Endothelial cell of umbilical vein (primary cell): ENCODE data around the gene GLP1R. TPM values are rescaled to one million over a fixed set of nuclear protein-coding genes. Genes with fewer than 3 reads are reported as not detected.

Experiments used
- Bru-seq: library from RNA; stranded (reverse); fragments of 400-500 nt; gene quantifications from one replicate; lab custom pipeline; 2021; lab: Mats Ljungman, UMichigan
- BruChase-seq, 2 experiments: library from RNA; stranded (reverse); fragments of 400-500 nt; gene quantifications; one replicate each; lab custom pipeline; 2021; lab: Mats Ljungman, UMichigan
- BruUV-seq: library from RNA; stranded (reverse); fragments of 400-500 nt; replicated peaks from 2 replicates; lab custom pipeline; 2021; lab: Mats Ljungman, UMichigan
- CTCF ChIA-PET: fragments of 300-600, 350-600 bp; sonication (Branson Sonifier 250); formaldehyde crosslinking; loops from one replicate; lab custom pipeline; 2021; ENCODE audit warnings: antibody characterized with exemption, inconsistent platforms; lab: Charles Lee
- POLR2A ChIA-PET: fragments of 300-600, 350-600 bp; sonication (Branson Sonifier 250); formaldehyde crosslinking; loops from one replicate; lab custom pipeline; 2021; ENCODE audit warnings: antibody characterized with exemption, inconsistent platforms; lab: Charles Lee
- DNase-seq: peaks from one replicate; pipeline ENCODE4 v3.0.0-alpha.2; 2011; ENCODE audit warnings: low read depth, low spot score
- FAIRE-seq: peaks from 2 replicates; lab custom pipeline; 2011; peaks lifted over from hg19 to GRCh38; lab: Jason Lieb, UNC
- H2AFZ ChIP-seq: 2 replicates; pipeline ENCODE4 v1.6.0; 2012; ENCODE audit warnings: low read depth, low read length, control low read depth, inconsistent platforms
- H3K27ac ChIP-seq: 2 replicates; pipeline ENCODE4 v1.5.1; 2011; ENCODE audit warnings: low read depth, mild to moderate bottlenecking, control low read depth, low read length, moderate library complexity; ENCODE audit not compliant: insufficient read depth
- H3K27me3 ChIP-seq, 2 experiments: 2 replicates each; pipeline versions ENCODE4 v1.6.0 to v1.6.1; 2011; ENCODE audit warnings: low read length in 2 of 2, mixed read lengths in 1 of 2; ENCODE audit not compliant: control insufficient read depth in 2 of 2, insufficient read depth in 2 of 2
- H3K36me3 ChIP-seq, 2 experiments: 2 replicates in 1 of 2; 3 replicates in 1 of 2; pipeline ENCODE4 v1.5.1; 2011; ENCODE audit warnings: low read length in 2 of 2, mild to moderate bottlenecking in 1 of 2, moderate library complexity in 1 of 2; ENCODE audit not compliant: control insufficient read depth in 2 of 2, insufficient read depth in 2 of 2; ENCODE audit errors: extremely low read depth in 1 of 2
- H3K4me1 ChIP-seq: 3 replicates; pipeline ENCODE4 v1.5.1; 2011; ENCODE audit warnings: mild to moderate bottlenecking, low read length; ENCODE audit not compliant: control insufficient read depth, insufficient read depth; ENCODE audit errors: extremely low read depth
- H3K4me2 ChIP-seq: 2 replicates; pipeline ENCODE4 v1.6.1; 2011; ENCODE audit warnings: low read length, control low read depth, mixed read lengths; ENCODE audit not compliant: insufficient read depth
- H3K4me3 ChIP-seq, 3 experiments: fragments of 200-600 bp in 1 of 3; sonication (generic), shearing (Covaris generic) in 1 of 3; replicated peaks in 1 of 3; 2 replicates each; pipeline ENCODE4 v1.5.1; 2011 to 2016; ENCODE audit warnings: control low read depth in 3 of 3, low read length in 3 of 3, mild to moderate bottlenecking in 2 of 3, inconsistent platforms in 1 of 3, low read depth in 1 of 3, moderate library complexity in 1 of 3; ENCODE audit not compliant: insufficient read depth in 1 of 3
- H3K79me2 ChIP-seq: 2 replicates; pipeline ENCODE4 v1.6.0; 2012; ENCODE audit warnings: low read length, inconsistent platforms; ENCODE audit not compliant: control insufficient read depth, insufficient read depth
- H3K9ac ChIP-seq: replicated peaks from 2 replicates; pipeline ENCODE3; 2011; ENCODE audit warnings: low read length, control low read depth; ENCODE audit not compliant: insufficient read depth; ENCODE audit errors: extremely low read depth
- H3K9me1 ChIP-seq: replicated peaks from 3 replicates; pipeline ENCODE4 v1.6.0; 2011; ENCODE audit warnings: mild to moderate bottlenecking, low read length; ENCODE audit not compliant: control insufficient read depth, insufficient read depth; ENCODE audit errors: extremely low read depth
- H3K9me3 ChIP-seq: replicated peaks from 2 replicates; pipeline ENCODE4 v1.5.1; 2012; ENCODE audit warnings: low read length, inconsistent platforms; ENCODE audit not compliant: control insufficient read depth, insufficient read depth
- H4K20me1 ChIP-seq: replicated peaks from 2 replicates; pipeline ENCODE3; 2011; ENCODE audit warnings: mild to moderate bottlenecking, low read length; ENCODE audit not compliant: control insufficient read depth, insufficient read depth; ENCODE audit errors: extremely low read depth
- EZH2 ChIP-seq: IDR thresholded peaks from 2 replicates; pipeline ENCODE4 v1.6.1; 2012; ENCODE audit warnings: borderline replicate concordance, low read depth, mild to moderate bottlenecking, moderate library complexity, low read length, inconsistent platforms; ENCODE audit not compliant: severe bottlenecking
- GATA2 ChIP-seq: IDR thresholded peaks from 2 replicates; pipeline ENCODE4 v1.7.0; 2011; ENCODE audit warnings: low read depth, mild to moderate bottlenecking, moderate library complexity, mixed read lengths, low read length; ENCODE audit not compliant: insufficient read length, insufficient read depth
- JUN ChIP-seq: IDR thresholded peaks from 2 replicates; pipeline ENCODE4 v1.6.1; 2011; ENCODE audit warnings: borderline replicate concordance, low read depth; ENCODE audit not compliant: insufficient read length, insufficient read depth
- POLR2A ChIP-seq: IDR thresholded peaks from 2 replicates; pipeline ENCODE4 v1.6.1; 2012; ENCODE audit warnings: low read depth, mild to moderate bottlenecking, control low read depth, low read length
- dilution Hi-C: fragments of 300-500 bp; cut with MboI; formaldehyde crosslinking; loops from one replicate; pipeline ENCODE4 v1.15.0; 2019; ENCODE audit warnings: low sequenced_read_pairs; ENCODE audit not compliant: extremely low pct_ligation_motif_present
- intact Hi-C: fragments of 100-400 bp; cut with micrococcal nuclease; formaldehyde crosslinking; loops from one replicate; pipeline ENCODE4 v1.10.0; 2022
- long read RNA-seq: library from polyadenylated mRNA; stranded (forward); transcript quantifications from one replicate; pipeline ENCODE4 v2.0.0, GENCODE V29; 2021
- polyA minus RNA-seq, 3 experiments: library from RNA; depleted of rRNA, polyadenylated mRNA; stranded (reverse); fragments of >200 nt; gene quantifications; 1 replicate in 1 of 3; 2 replicates in 2 of 3; pipeline ENCODE4 v1.2.3, GENCODE V29; 2011
- polyA plus RNA-seq, 4 experiments: library from polyadenylated mRNA; depleted of rRNA in 3 of 4; stranded (reverse) in 3 of 4; unstranded in 1 of 4; fragments of >200 nt; gene quantifications; 2 replicates each; pipeline versions ENCODE4 v1.2.1 to v1.2.3, GENCODE V29; 2011 to 2012; ENCODE audit warnings: missing spikeins in 1 of 4
- total RNA-seq: library from RNA; stranded (reverse); gene quantifications from 2 replicates; pipeline ENCODE4 v1.2.3, GENCODE V29; 2021
- TF ChIP-seq, protein P1 (sequence below), 2 donors: IDR thresholded peaks; 1 replicate in 1 of 2; 2 replicates in 1 of 2; pipeline ENCODE4 v1.5.1; 2011; ENCODE audit warnings: low read length in 2 of 2, mild to moderate bottlenecking in 2 of 2, moderate library complexity in 2 of 2, control low read depth in 1 of 2, inconsistent platforms in 1 of 2, low read depth in 1 of 2; ENCODE audit not compliant: insufficient read depth in 1 of 2; ENCODE audit errors: extremely low read depth in 1 of 2

The GLP1R gene
- total RNA-seq, result not detected in 2 replicates
- not detected in 2 replicates for polyA plus RNA-seq
- not detected in 2 replicates for polyA plus RNA-seq (2011; cell fraction: cytosol; rRNA removed)
- not detected in 2 replicates for polyA plus RNA-seq (2011; cell fraction: nucleus; rRNA removed)
- not detected in 2 replicates for polyA plus RNA-seq (2012)
- not detected in 2 replicates for polyA minus RNA-seq
- polyA minus RNA-seq (2011; cell fraction: cytosol; rRNA and poly(A)+ RNA removed), result not detected
- not detected in 2 replicates for polyA minus RNA-seq (2011; cell fraction: nucleus; rRNA and poly(A)+ RNA removed)
- Bru-seq, nascent RNA, result not detected
- not detected for BruChase-seq, experiment 1, labeled RNA remaining after a 6-hour chase
- not detected for BruChase-seq, experiment 2, labeled RNA remaining after a 2-hour chase
- long read RNA-seq, result 0 reads

DNA sequence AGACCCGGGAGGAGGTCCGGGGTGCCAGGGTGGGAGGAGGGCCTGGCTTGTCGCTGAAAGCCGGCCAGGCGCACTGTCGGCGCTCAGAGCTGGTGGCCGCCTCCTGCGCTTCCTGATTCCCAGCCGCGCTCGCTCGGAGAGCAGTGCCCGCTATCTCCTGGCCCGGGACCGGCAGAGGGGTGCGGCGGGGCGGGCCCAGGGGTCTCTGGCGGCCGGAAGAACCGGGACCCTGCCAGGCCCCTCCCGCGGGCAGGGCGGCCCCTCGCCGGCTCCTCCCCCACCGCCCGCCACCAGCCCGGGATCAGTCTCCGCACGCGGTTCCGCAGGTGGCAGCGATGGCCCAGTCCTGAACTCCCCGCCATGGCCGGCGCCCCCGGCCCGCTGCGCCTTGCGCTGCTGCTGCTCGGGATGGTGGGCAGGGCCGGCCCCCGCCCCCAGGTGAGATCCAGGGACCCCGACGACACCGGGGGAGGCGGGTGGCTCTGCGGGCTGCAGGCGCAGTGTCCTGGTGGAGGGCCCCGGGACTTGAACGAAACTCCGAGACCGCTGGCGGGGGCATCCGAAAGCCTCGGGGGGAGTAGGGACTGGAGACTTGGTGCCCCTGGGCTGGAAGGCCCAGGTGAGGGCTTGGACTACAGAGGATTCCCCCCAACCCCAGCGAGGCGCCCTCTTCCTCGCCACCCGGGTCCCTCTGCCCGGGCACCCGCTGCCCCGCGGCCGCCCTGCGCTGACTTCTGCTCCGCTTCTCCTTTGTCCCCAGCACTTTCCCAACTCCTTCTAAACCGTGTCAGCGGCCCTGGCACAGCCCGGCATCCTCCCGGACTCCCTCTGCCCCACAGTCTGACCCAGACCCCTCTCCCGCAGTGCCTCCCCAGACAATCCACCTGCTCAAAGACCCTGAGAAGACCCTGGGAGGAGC is at the start of gene GLP1R:
GLP1R (plus strand) TSS at position 301 of the 919 bp plus-strand sequence; CDS start at position 361, 60 bp downstream.
- POLR2A ChIA-PET, result no interaction called here

More for the DNA sequence above, at the start of gene GLP1R:
- dilution Hi-C loops, result no loop called here
- no peaks in the 10 kb centered on the region for H3K36me3 ChIP-seq
- no peak within 1 kb of the TSS for H3K4me3 ChIP-seq
- H4K20me1 ChIP-seq, result no peaks in the 10 kb centered on the region
- no peaks in the 10 kb centered on the region for H3K9me1 ChIP-seq
- no peak within 1 kb of the TSS for H3K27ac ChIP-seq
- H3K9ac ChIP-seq, result no peak within 1 kb of the TSS
- intact Hi-C loops, result no loop called here
- DNase-seq, result no peak
- H3K79me2 ChIP-seq, result no peaks in the 10 kb centered on the region
- no peak within 1 kb of the TSS for H2AFZ ChIP-seq
- H3K4me1 ChIP-seq, result no peaks in the 10 kb centered on the region
- peaks cover 27 to 30% of the 10 kb centered on the region in 2 experiments for H3K27me3 ChIP-seq
- CTCF ChIA-PET, result no interaction called here
- no peak for FAIRE-seq
- H3K9me3 ChIP-seq, result no peaks in the 10 kb centered on the region
- BruUV-seq, result no TSS peak
- TF ChIP-seq, protein P1, sequence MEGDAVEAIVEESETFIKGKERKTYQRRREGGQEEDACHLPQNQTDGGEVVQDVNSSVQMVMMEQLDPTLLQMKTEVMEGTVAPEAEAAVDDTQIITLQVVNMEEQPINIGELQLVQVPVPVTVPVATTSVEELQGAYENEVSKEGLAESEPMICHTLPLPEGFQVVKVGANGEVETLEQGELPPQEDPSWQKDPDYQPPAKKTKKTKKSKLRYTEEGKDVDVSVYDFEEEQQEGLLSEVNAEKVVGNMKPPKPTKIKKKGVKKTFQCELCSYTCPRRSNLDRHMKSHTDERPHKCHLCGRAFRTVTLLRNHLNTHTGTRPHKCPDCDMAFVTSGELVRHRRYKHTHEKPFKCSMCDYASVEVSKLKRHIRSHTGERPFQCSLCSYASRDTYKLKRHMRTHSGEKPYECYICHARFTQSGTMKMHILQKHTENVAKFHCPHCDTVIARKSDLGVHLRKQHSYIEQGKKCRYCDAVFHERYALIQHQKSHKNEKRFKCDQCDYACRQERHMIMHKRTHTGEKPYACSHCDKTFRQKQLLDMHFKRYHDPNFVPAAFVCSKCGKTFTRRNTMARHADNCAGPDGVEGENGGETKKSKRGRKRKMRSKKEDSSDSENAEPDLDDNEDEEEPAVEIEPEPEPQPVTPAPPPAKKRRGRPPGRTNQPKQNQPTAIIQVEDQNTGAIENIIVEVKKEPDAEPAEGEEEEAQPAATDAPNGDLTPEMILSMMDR (IDR thresholded peaks at IDR 0.05; ENCODE audit: extremely low read depth in 1 of 2, insufficient read depth in 1 of 2, low read depth in 1 of 2, low read length in 2 of 2), result no peak
- TF ChIP-seq POLR2A (no peak), GATA2 (no peak), EZH2 (peak; percentile 76), JUN (no peak)
- no peak within 1 kb of the TSS for H3K4me2 ChIP-seq
